HG02763 (cell line): ENCODE data around the gene TPCN2.
"Not testable (repeated sequence)": the region's sequence is repeated elsewhere in the genome, so short reads cannot be mapped to it uniquely, and the experiment has no call there.

Source experiments
- ATAC-seq: cut with Tn5 transposase; IDR thresholded peaks from one replicate; pipeline ENCODE4 v1.9.1; 2021; ENCODE audit warnings: mild to moderate bottlenecking, moderate library complexity; ENCODE audit not compliant: unreplicated experiment

Gene TPCN2

GRCh38 chr11:69123593-69124545 lies 75.1 kb downstream of the TPCN2 start:
- no peak for ATAC-seq

GRCh38 chr11:69125861-69126260 lies 77.1 kb downstream of the TPCN2 start:
- no peak for ATAC-seq

GRCh38 chr11:69126286-69126685 lies 77.6 kb downstream of the TPCN2 start:
- no peak for ATAC-seq

GRCh38 chr11:69127081-69127850 lies 78.5 kb downstream of the TPCN2 start:
- ATAC-seq: no peak

- no peak for ATAC-seq
Measured at GRCh38 chr11:69127884-69128283, 79.2 kb downstream of the TPCN2 start.

GRCh38 chr11:69129053-69129452 lies 80.3 kb downstream of the TPCN2 start:
- no peak for ATAC-seq

- no peak for ATAC-seq
Measured at GRCh38 chr11:69129647-69130046, 80.9 kb downstream of the TPCN2 start.

- no peak for ATAC-seq
Measured at GRCh38 chr11:69130654-69131053, 81.9 kb downstream of the TPCN2 start.

- no peak for ATAC-seq
Measured at GRCh38 chr11:69131121-69131566, 82.4 kb downstream of the TPCN2 start.

- ATAC-seq: no peak
Measured at GRCh38 chr11:69131644-69132300, 83.0 kb downstream of the TPCN2 start.

GRCh38 chr11:69132301-69132670 lies 83.6 kb downstream of the TPCN2 start:
- no peak for ATAC-seq

- ATAC-seq: no peak
Measured at GRCh38 chr11:69133251-69133650, 84.5 kb downstream of the TPCN2 start.

GRCh38 chr11:69134182-69134581 lies 85.5 kb downstream of the TPCN2 start:
- ATAC-seq: not testable (repeated sequence)

GRCh38 chr11:69134957-69135356 lies 86.2 kb downstream of the TPCN2 start:
- no peak for ATAC-seq

GRCh38 chr11:69135420-69136363 lies 87.0 kb downstream of the TPCN2 start:
- no peak for ATAC-seq

- ATAC-seq: no peak
Measured at GRCh38 chr11:69136471-69136870, 87.7 kb downstream of the TPCN2 start.

- ATAC-seq: no peak
Measured at GRCh38 chr11:69137151-69137844, 88.6 kb downstream of the TPCN2 start.

- no peak for ATAC-seq
Measured at GRCh38 chr11:69138265-69138664, 89.5 kb downstream of the TPCN2 start.

- ATAC-seq: not testable (repeated sequence)
Measured at GRCh38 chr11:69140161-69140560, 91.4 kb downstream of the TPCN2 start.

- no peak for ATAC-seq
Measured at GRCh38 chr11:69140635-69141034, 91.9 kb downstream of the TPCN2 start.
